22Rv1 (cell line): ENCODE results near the gene SYNPO2.

Experiments used
- H3K27ac ChIP-seq: fragments of 450-650 bp; 2 replicates; pipeline ENCODE4 v1.5.1; 2017
- CTCF ChIP-seq: fragments of 450-650 bp; IDR thresholded peaks from 2 replicates; pipeline ENCODE4 v1.5.1; 2017; ENCODE audit warnings: mild to moderate bottlenecking
- ZFX ChIP-seq: fragments of 450-650 bp; IDR thresholded peaks from 2 replicates; pipeline ENCODE4 v1.6.1; 2017; ENCODE audit warnings: antibody characterized with exemption, borderline replicate concordance

The SYNPO2 gene

GRCh38 chr4:119105605-119106004 is 217.0 kb downstream of the SYNPO2 start:
- no peak overlapping the region for H3K27ac ChIP-seq
- TF ChIP-seq ZFX = no peak
- no peak for TF ChIP-seq CTCF

- H3K27ac ChIP-seq = no peak overlapping the region
- TF ChIP-seq CTCF (no peak), ZFX (no peak)
These were observed 217.7 kb downstream of the SYNPO2 start for GRCh38 chr4:119106036-119107000.

- TF ChIP-seq ZFX = no peak
- TF ChIP-seq CTCF = no peak
- H3K27ac ChIP-seq = no peak overlapping the region
These were observed 221.5 kb downstream of the SYNPO2 start for GRCh38 chr4:119110121-119110520.
